ENCODE data around the gene NPDC1. TPM values are rescaled to one million over a fixed set of nuclear protein-coding genes. Genes with fewer than 3 reads are reported as not detected.
A peak's percentile ranks its signal among the peaks of the same experiment; 100 is the strongest.

NPDC1 gene
- total RNA-seq, 1 donor from 2014 or later = 63.9 TPM

- no peak for DNase-seq
- Histone ChIP-seq H3K36me3 (peaks cover 7% of the 10 kb centered on the region), H3K4me3 (no peak overlapping the region), H3K9me3 (replicated peaks) (no peaks in the 10 kb centered on the region), H3K27ac (replicated peaks) (no peak overlapping the region), H3K4me1 (peaks cover 36% of the 10 kb centered on the region), H3K27me3 (ENCODE audit: low read depth) (peaks cover 8% of the 10 kb centered on the region)
- TF ChIP-seq, protein P1, sequence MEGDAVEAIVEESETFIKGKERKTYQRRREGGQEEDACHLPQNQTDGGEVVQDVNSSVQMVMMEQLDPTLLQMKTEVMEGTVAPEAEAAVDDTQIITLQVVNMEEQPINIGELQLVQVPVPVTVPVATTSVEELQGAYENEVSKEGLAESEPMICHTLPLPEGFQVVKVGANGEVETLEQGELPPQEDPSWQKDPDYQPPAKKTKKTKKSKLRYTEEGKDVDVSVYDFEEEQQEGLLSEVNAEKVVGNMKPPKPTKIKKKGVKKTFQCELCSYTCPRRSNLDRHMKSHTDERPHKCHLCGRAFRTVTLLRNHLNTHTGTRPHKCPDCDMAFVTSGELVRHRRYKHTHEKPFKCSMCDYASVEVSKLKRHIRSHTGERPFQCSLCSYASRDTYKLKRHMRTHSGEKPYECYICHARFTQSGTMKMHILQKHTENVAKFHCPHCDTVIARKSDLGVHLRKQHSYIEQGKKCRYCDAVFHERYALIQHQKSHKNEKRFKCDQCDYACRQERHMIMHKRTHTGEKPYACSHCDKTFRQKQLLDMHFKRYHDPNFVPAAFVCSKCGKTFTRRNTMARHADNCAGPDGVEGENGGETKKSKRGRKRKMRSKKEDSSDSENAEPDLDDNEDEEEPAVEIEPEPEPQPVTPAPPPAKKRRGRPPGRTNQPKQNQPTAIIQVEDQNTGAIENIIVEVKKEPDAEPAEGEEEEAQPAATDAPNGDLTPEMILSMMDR (IDR thresholded peaks at IDR 0.05; ENCODE audit: borderline replicate concordance) = no peak
- intact Hi-C loops (cut with micrococcal nuclease) = no loop called here
Measured at GRCh38 chr9:137073992-137074399, 28.0 kb upstream of the NPDC1 start.

DNA sequence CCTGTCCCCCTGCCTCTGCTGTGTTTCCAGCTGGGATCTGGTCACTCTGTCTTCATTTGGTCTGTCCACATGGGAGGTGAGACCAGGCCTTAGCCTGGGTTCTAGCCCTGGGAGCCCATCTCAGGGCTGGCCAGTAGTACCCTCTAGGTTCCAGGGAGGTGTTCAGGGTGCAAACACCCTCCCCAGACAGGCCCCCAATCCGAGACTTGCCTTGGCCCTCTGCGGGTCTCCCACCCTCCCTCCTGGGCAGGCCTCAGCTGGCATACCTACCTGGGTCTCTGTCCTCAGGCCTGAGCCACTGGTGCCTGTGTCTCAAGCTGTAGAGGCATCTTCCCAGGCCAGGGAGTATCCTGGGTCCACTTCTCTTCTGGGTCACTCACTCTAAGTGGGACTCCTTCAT, 25.3 kb upstream of the NPDC1 start:
- H3K4me1 ChIP-seq = peaks cover 22% of the 10 kb centered on the region
- H3K9me3 ChIP-seq (replicated peaks) = no peaks in the 10 kb centered on the region
- peak overlapping the region; percentile 62 for H3K4me3 ChIP-seq
- TF ChIP-seq, protein P1 (IDR thresholded peaks at IDR 0.05; ENCODE audit: borderline replicate concordance) = no peak
- no peaks in the 10 kb centered on the region for H3K36me3 ChIP-seq
- peak overlapping the region; percentile 87 for H3K27ac ChIP-seq (replicated peaks)
- no peak for DNase-seq
- intact Hi-C loops (cut with micrococcal nuclease) = no loop called here
- peaks cover 13% of the 10 kb centered on the region for H3K27me3 ChIP-seq (ENCODE audit: low read depth)

DNA sequence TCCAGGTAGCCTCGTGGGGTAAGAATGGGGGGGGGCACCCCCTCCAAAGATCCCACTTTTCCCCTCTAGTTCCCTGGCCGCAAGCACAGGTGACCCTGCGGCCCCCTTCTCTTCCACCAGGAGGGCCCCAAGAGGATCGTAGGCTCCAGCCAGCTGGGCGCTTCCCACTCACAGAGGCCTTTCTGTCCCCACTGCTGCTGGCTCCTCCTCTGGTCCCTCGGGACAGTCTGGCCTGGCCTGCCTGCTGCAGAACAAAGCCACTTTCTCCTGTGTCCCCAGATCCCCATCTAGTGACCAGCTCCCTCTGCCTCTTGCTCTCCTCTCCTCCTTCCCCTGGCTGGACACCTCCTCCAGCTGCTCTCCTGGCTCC, 24.9 kb upstream of the NPDC1 start:
- Histone ChIP-seq H3K4me1 (peaks cover 22% of the 10 kb centered on the region), H3K36me3 (no peaks in the 10 kb centered on the region), H3K4me3 (peak overlapping the region; percentile 62), H3K27ac (replicated peaks) (peak overlapping the region; percentile 87), H3K27me3 (ENCODE audit: low read depth) (peaks cover 13% of the 10 kb centered on the region), H3K9me3 (replicated peaks) (no peaks in the 10 kb centered on the region)
- TF ChIP-seq, protein P1 (IDR thresholded peaks at IDR 0.05; ENCODE audit: borderline replicate concordance) = peak; percentile 51
- intact Hi-C loops (cut with micrococcal nuclease) = no loop called here
- DNase-seq = peak; percentile 72

DNA sequence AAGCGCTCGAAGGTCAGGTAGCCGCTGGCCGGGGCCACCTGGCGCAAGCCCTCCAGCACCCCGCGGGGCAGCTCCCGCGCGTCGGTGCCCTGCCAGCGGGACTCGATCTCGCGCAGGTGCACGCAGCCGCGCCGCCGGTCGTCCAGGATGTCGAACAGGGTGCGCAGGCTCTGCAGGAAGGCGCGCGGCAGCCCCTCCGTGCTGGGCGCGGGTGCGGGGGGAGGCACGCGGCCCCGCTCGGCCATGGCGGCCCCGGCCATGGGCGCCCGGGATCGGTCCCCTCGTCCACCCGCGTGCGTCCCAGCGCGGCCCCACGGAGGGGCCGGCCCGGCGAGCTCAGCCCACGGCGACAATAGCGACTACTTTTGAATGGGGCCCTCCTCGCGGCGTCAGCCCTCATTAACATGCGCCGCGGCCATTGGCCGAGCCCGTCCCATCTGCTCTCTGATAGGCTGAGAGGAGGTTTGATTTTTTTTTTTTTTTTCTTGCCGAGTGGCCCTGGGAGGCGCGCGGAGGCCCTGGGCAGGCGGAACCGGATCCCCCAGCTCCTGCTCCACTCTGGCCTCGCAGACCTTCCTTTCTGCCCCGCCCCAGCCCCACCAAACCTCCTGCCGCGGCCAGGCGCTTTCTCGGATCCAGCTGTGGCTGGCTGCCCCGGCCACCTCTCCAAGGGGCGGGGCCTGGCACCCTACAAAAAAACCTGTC, 24.4 kb upstream of the NPDC1 start, which contains the start of gene SAPCD2:
SAPCD2 (minus strand) TSS at position 357 of the 705 bp plus-strand sequence; CDS start at position 260, 97 bp downstream.
- H3K4me1 ChIP-seq = peaks cover 22% of the 10 kb centered on the region
- no peaks in the 10 kb centered on the region for H3K9me3 ChIP-seq (replicated peaks)
- H3K36me3 ChIP-seq = no peaks in the 10 kb centered on the region
- peak within 1 kb of the TSS; percentile 62 for H3K4me3 ChIP-seq
- TF ChIP-seq, protein P1 (IDR thresholded peaks at IDR 0.05; ENCODE audit: borderline replicate concordance) = no peak
- H3K27me3 ChIP-seq (ENCODE audit: low read depth) = peaks cover 13% of the 10 kb centered on the region
- intact Hi-C loops (cut with micrococcal nuclease) = no loop called here
- peak; percentile 86 for DNase-seq
- H3K27ac ChIP-seq (replicated peaks) = peak within 1 kb of the TSS; percentile 87

DNA sequence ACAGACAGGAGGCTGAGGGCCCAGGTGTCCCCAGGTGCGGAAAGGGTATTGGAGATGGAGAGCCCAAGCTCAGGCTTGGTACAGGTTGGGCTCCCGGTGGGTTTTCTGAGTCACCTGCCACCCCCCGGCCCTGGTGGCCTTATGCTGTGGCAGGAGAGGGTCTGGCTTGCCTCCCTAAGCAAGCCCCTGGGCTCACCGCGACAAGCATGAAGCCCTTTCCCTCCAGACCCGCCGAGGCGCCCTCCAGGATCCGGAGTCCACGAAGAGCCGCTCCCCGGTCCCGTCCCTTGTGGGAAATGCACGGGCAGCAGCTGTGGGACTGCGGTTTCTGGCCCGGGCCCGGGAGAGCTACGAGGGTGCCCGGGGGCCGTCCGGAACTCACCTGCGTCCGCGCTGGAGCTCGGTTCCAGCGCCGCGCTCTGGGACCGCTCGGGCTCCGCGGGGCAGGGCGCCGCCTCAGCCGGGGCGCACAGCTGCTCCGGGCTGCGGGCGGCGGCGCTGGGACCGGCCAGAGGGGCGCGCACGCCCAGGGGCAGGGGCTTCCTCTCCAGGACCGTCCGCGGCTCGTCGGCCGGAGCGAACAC, 23.6 kb upstream of the NPDC1 start:
- no peak overlapping the region for H3K27ac ChIP-seq (replicated peaks)
- TF ChIP-seq, protein P1 (IDR thresholded peaks at IDR 0.05; ENCODE audit: borderline replicate concordance) = no peak
- H3K4me1 ChIP-seq = peaks cover 22% of the 10 kb centered on the region
- no peaks in the 10 kb centered on the region for H3K36me3 ChIP-seq
- no peak for DNase-seq
- no peaks in the 10 kb centered on the region for H3K9me3 ChIP-seq (replicated peaks)
- intact Hi-C loops (cut with micrococcal nuclease) = no loop called here
- peak overlapping the region; percentile 62 for H3K4me3 ChIP-seq
- peaks cover 13% of the 10 kb centered on the region for H3K27me3 ChIP-seq (ENCODE audit: low read depth)
